BLaER1 (cell line): ENCODE results near the gene CRYZL1.

ENCODE experiments used
- H3K27ac ChIP-seq: shearing (Covaris generic); formaldehyde crosslinking; 2 replicates; pipeline ENCODE4 v1.8.1; 2022
- H3K27me3 ChIP-seq: shearing (Covaris generic); formaldehyde crosslinking; 2 replicates; pipeline ENCODE4 v1.8.1; 2022
- H3K36me3 ChIP-seq: shearing (Covaris generic); formaldehyde crosslinking; 2 replicates; pipeline ENCODE4 v1.8.1; 2022
- H3K4me1 ChIP-seq: shearing (Covaris generic); formaldehyde crosslinking; 2 replicates; pipeline ENCODE4 v1.8.1; 2022
- H3K4me2 ChIP-seq: shearing (Covaris generic); formaldehyde crosslinking; 2 replicates; pipeline ENCODE4 v1.8.1; 2022
- H3K4me3 ChIP-seq: shearing (Covaris generic); formaldehyde crosslinking; 2 replicates; pipeline ENCODE4 v1.8.1; 2022
- H3K9ac ChIP-seq: shearing (Covaris generic); formaldehyde crosslinking; 2 replicates; pipeline ENCODE4 v1.8.1; 2022
- H3K9me3 ChIP-seq: shearing (Covaris generic); formaldehyde crosslinking; 2 replicates; pipeline ENCODE4 v1.8.1; 2022
- H4K20me1 ChIP-seq: shearing (Covaris generic); formaldehyde crosslinking; 2 replicates; pipeline ENCODE4 v1.8.1; 2022
- Cebpa-rat ChIP-seq: shearing (Covaris generic); IDR thresholded peaks from 2 replicates; pipeline ENCODE4 v1.8.1; 2022

CRYZL1 gene

GRCh38 chr21:33641352-33642026 lies at the start of gene CRYZL1:
TSS of gene CRYZL1 (minus strand) at chr21:33641741. CDS start at chr21:33631551, 10,190 bp downstream.
- Histone ChIP-seq H3K4me3 (peak within 1 kb of the TSS; percentile 90), H4K20me1 (peaks cover 76% of the 10 kb centered on the region), H3K27me3 (peaks cover 35% of the 10 kb centered on the region), H3K4me1 (peaks cover 20% of the 10 kb centered on the region), H3K9ac (peak within 1 kb of the TSS; percentile 84), H3K4me2 (peak within 1 kb of the TSS; percentile 95), H3K27ac (peak within 1 kb of the TSS; percentile 76), H3K36me3 (peaks cover 23% of the 10 kb centered on the region; the same call in 1 of the 2 replicates), H3K9me3 (no peaks in the 10 kb centered on the region)
- TF ChIP-seq Cebpa-rat, result no peak

GRCh38 chr21:33690874-33691273 lies 49.3 kb upstream of the CRYZL1 start:
- H3K9ac ChIP-seq, result no peak overlapping the region
- no peak overlapping the region for H3K4me2 ChIP-seq
- no peak for TF ChIP-seq Cebpa-rat
- H3K4me1 ChIP-seq, result no peaks in the 10 kb centered on the region
- no peaks in the 10 kb centered on the region for H3K27me3 ChIP-seq
- no peaks in the 10 kb centered on the region for H4K20me1 ChIP-seq
- no peak overlapping the region for H3K27ac ChIP-seq
- no peaks in the 10 kb centered on the region for H3K9me3 ChIP-seq
- H3K4me3 ChIP-seq, result no peak overlapping the region
- H3K36me3 ChIP-seq, result no peaks in the 10 kb centered on the region

- Histone ChIP-seq H3K9ac (no peak overlapping the region), H3K27me3 (no peaks in the 10 kb centered on the region), H3K9me3 (no peaks in the 10 kb centered on the region), H3K4me3 (no peak overlapping the region), H4K20me1 (no peaks in the 10 kb centered on the region), H3K4me2 (no peak overlapping the region), H3K27ac (no peak overlapping the region), H3K36me3 (no peaks in the 10 kb centered on the region), H3K4me1 (no peaks in the 10 kb centered on the region)
- no peak for TF ChIP-seq Cebpa-rat
Measured at GRCh38 chr21:33688353-33688752, 46.8 kb upstream of the CRYZL1 start.

- Histone ChIP-seq H3K36me3 (no peaks in the 10 kb centered on the region), H3K4me1 (no peaks in the 10 kb centered on the region), H3K27me3 (no peaks in the 10 kb centered on the region), H3K9me3 (no peaks in the 10 kb centered on the region), H3K27ac (no peak overlapping the region), H3K9ac (no peak overlapping the region), H3K4me3 (no peak overlapping the region), H4K20me1 (no peaks in the 10 kb centered on the region), H3K4me2 (no peak overlapping the region)
- TF ChIP-seq Cebpa-rat, result no peak
Measured at GRCh38 chr21:33687634-33688033, 46.1 kb upstream of the CRYZL1 start.

GRCh38 chr21:33686386-33686785 lies 44.8 kb upstream of the CRYZL1 start:
- H3K9me3 ChIP-seq, result no peaks in the 10 kb centered on the region
- H3K4me2 ChIP-seq, result no peak overlapping the region
- no peaks in the 10 kb centered on the region for H4K20me1 ChIP-seq
- TF ChIP-seq Cebpa-rat, result no peak
- H3K9ac ChIP-seq, result no peak overlapping the region
- H3K27me3 ChIP-seq, result no peaks in the 10 kb centered on the region
- no peaks in the 10 kb centered on the region for H3K4me1 ChIP-seq
- H3K27ac ChIP-seq, result no peak overlapping the region
- no peaks in the 10 kb centered on the region for H3K36me3 ChIP-seq
- no peak overlapping the region for H3K4me3 ChIP-seq

GRCh38 chr21:33685613-33686197 lies 44.2 kb upstream of the CRYZL1 start:
- Histone ChIP-seq H3K27me3 (no peaks in the 10 kb centered on the region), H3K4me1 (no peaks in the 10 kb centered on the region), H4K20me1 (no peaks in the 10 kb centered on the region), H3K36me3 (no peaks in the 10 kb centered on the region), H3K4me3 (no peak overlapping the region), H3K27ac (no peak overlapping the region), H3K9me3 (0 out of 2 replicates have a peak, but pooled peaks cover 4% of the 10 kb centered on the region), H3K9ac (no peak overlapping the region), H3K4me2 (no peak overlapping the region)
- TF ChIP-seq Cebpa-rat, result no peak

GRCh38 chr21:33684923-33685560 lies 43.5 kb upstream of the CRYZL1 start:
- Histone ChIP-seq H3K9me3 (0 out of 2 replicates have a peak, but pooled peaks cover 9% of the 10 kb centered on the region), H3K4me2 (no peak overlapping the region), H4K20me1 (no peaks in the 10 kb centered on the region), H3K9ac (no peak overlapping the region), H3K27me3 (no peaks in the 10 kb centered on the region), H3K4me1 (no peaks in the 10 kb centered on the region), H3K4me3 (no peak overlapping the region), H3K36me3 (no peaks in the 10 kb centered on the region), H3K27ac (no peak overlapping the region)
- no peak for TF ChIP-seq Cebpa-rat

GRCh38 chr21:33684068-33684467 lies 42.5 kb upstream of the CRYZL1 start:
- Histone ChIP-seq H3K9me3 (0 out of 2 replicates have a peak, but pooled peaks cover 9% of the 10 kb centered on the region), H3K4me1 (no peaks in the 10 kb centered on the region), H3K36me3 (no peaks in the 10 kb centered on the region), H3K27ac (no peak overlapping the region), H3K9ac (no peak overlapping the region), H3K4me2 (no peak overlapping the region), H3K4me3 (no peak overlapping the region), H3K27me3 (no peaks in the 10 kb centered on the region), H4K20me1 (no peaks in the 10 kb centered on the region)
- no peak for TF ChIP-seq Cebpa-rat

GRCh38 chr21:33682992-33683627 lies 41.6 kb upstream of the CRYZL1 start:
- Histone ChIP-seq H4K20me1 (no peaks in the 10 kb centered on the region), H3K27ac (no peak overlapping the region), H3K36me3 (no peaks in the 10 kb centered on the region), H3K27me3 (no peaks in the 10 kb centered on the region), H3K4me3 (no peak overlapping the region), H3K4me1 (no peaks in the 10 kb centered on the region), H3K4me2 (no peak overlapping the region), H3K9me3 (0 out of 2 replicates have a peak, but pooled peaks cover 9% of the 10 kb centered on the region), H3K9ac (no peak overlapping the region)
- no peak for TF ChIP-seq Cebpa-rat

GRCh38 chr21:33680870-33681269 lies 39.3 kb upstream of the CRYZL1 start:
- H3K36me3 ChIP-seq, result no peaks in the 10 kb centered on the region
- no peak overlapping the region for H3K27ac ChIP-seq
- no peak overlapping the region for H3K9ac ChIP-seq
- no peak for TF ChIP-seq Cebpa-rat
- H3K4me1 ChIP-seq, result no peaks in the 10 kb centered on the region
- 0 out of 2 replicates have a peak, but pooled peaks cover 9% of the 10 kb centered on the region for H3K9me3 ChIP-seq
- no peaks in the 10 kb centered on the region for H3K27me3 ChIP-seq
- no peak overlapping the region for H3K4me3 ChIP-seq
- H3K4me2 ChIP-seq, result no peak overlapping the region
- no peaks in the 10 kb centered on the region for H4K20me1 ChIP-seq
